Neuron (in vitro differentiated cells): ENCODE results near the gene DZIP3.
"Not testable (repeated sequence)": the region's sequence is repeated elsewhere in the genome, so short reads cannot be mapped to it uniquely, and the experiment has no call there.

Source experiments
- H2AFZ ChIP-seq: one replicate; pipeline ENCODE4 v1.6.1; 2013; ENCODE audit warnings: low read depth, mild to moderate bottlenecking, inconsistent platforms, low read length, moderate library complexity
- H3K27me3 ChIP-seq: one replicate; pipeline ENCODE4 v1.6.1; 2013; ENCODE audit warnings: low read length; ENCODE audit not compliant: insufficient read depth
- H3K36me3 ChIP-seq: one replicate; pipeline ENCODE4 v1.6.1; 2013; ENCODE audit warnings: low read length; ENCODE audit not compliant: insufficient read depth
- H3K4me1 ChIP-seq: one replicate; pipeline ENCODE4 v1.6.1; 2013; ENCODE audit warnings: low read length; ENCODE audit not compliant: insufficient read depth
- H3K4me3 ChIP-seq: 2 replicates; pipeline ENCODE4 v1.5.1; 2013; ENCODE audit warnings: mild to moderate bottlenecking, low read length, moderate library complexity
- H3K9me3 ChIP-seq: one replicate; pipeline ENCODE4 v1.6.1; 2013; ENCODE audit warnings: low read length

DZIP3 gene

GRCh38 chr3:108672701-108673100 is 83.2 kb downstream of the DZIP3 start:
- Histone ChIP-seq H3K27me3 (no peaks in the 10 kb centered on the region), H3K4me1 (no peaks in the 10 kb centered on the region), H3K36me3 (peaks cover 38% of the 10 kb centered on the region), H2AFZ (no peak overlapping the region), H3K9me3 (no peaks in the 10 kb centered on the region), H3K4me3 (no peak overlapping the region)

- no peak overlapping the region for H3K4me3 ChIP-seq
- H3K36me3 ChIP-seq = peaks cover 45% of the 10 kb centered on the region
- H3K27me3 ChIP-seq = no peaks in the 10 kb centered on the region
- no peaks in the 10 kb centered on the region for H3K4me1 ChIP-seq
- H3K9me3 ChIP-seq = no peaks in the 10 kb centered on the region
- H2AFZ ChIP-seq = no peak overlapping the region
Measured at GRCh38 chr3:108673988-108674661, 84.6 kb downstream of the DZIP3 start.

GRCh38 chr3:108677811-108678210 is 88.3 kb downstream of the DZIP3 start:
- Histone ChIP-seq H3K27me3 (no peaks in the 10 kb centered on the region), H3K9me3 (no peaks in the 10 kb centered on the region), H2AFZ (no peak overlapping the region), H3K4me3 (no peak overlapping the region), H3K36me3 (peaks cover 33% of the 10 kb centered on the region), H3K4me1 (no peaks in the 10 kb centered on the region)

GRCh38 chr3:108692286-108692685 is 102.8 kb downstream of the DZIP3 start:
- not testable (repeated sequence) for H3K4me3 ChIP-seq, H2AFZ ChIP-seq, H3K4me1 ChIP-seq, H3K9me3 ChIP-seq, H3K27me3 ChIP-seq
- peaks cover 56% of the 10 kb centered on the region for H3K36me3 ChIP-seq

- Histone ChIP-seq H3K4me3 (no peak overlapping the region), H2AFZ (no peak overlapping the region), H3K4me1 (no peaks in the 10 kb centered on the region), H3K27me3 (no peaks in the 10 kb centered on the region), H3K36me3 (peaks cover 15% of the 10 kb centered on the region), H3K9me3 (peaks cover under 1% of the 10 kb centered on the region)
Measured at GRCh38 chr3:108698461-108698860, 108.9 kb downstream of the DZIP3 start.

- Histone ChIP-seq H2AFZ (no peak overlapping the region), H3K36me3 (no peaks in the 10 kb centered on the region), H3K27me3 (no peaks in the 10 kb centered on the region), H3K4me1 (no peaks in the 10 kb centered on the region), H3K4me3 (no peak overlapping the region), H3K9me3 (no peaks in the 10 kb centered on the region)
Measured at GRCh38 chr3:108705045-108705444, 115.5 kb downstream of the DZIP3 start.

GRCh38 chr3:108713009-108713516 is 123.5 kb downstream of the DZIP3 start:
- Histone ChIP-seq H3K27me3 (no peaks in the 10 kb centered on the region), H3K4me1 (no peaks in the 10 kb centered on the region), H3K4me3 (no peak overlapping the region), H3K36me3 (no peaks in the 10 kb centered on the region), H3K9me3 (no peaks in the 10 kb centered on the region), H2AFZ (no peak overlapping the region)

GRCh38 chr3:108713816-108714215 is 124.3 kb downstream of the DZIP3 start:
- Histone ChIP-seq H3K27me3 (no peaks in the 10 kb centered on the region), H3K4me1 (no peaks in the 10 kb centered on the region), H3K9me3 (no peaks in the 10 kb centered on the region), H2AFZ (no peak overlapping the region), H3K36me3 (no peaks in the 10 kb centered on the region), H3K4me3 (no peak overlapping the region)

GRCh38 chr3:108718454-108718853 is 128.9 kb downstream of the DZIP3 start:
- Histone ChIP-seq H3K4me3 (no peak overlapping the region), H3K36me3 (no peaks in the 10 kb centered on the region), H3K4me1 (no peaks in the 10 kb centered on the region), H3K27me3 (no peaks in the 10 kb centered on the region), H3K9me3 (no peaks in the 10 kb centered on the region), H2AFZ (no peak overlapping the region)

GRCh38 chr3:108719178-108719806 is 129.8 kb downstream of the DZIP3 start:
- Histone ChIP-seq H2AFZ (no peak overlapping the region), H3K36me3 (no peaks in the 10 kb centered on the region), H3K4me3 (no peak overlapping the region)

GRCh38 chr3:108722724-108723123 is 133.2 kb downstream of the DZIP3 start:
- Histone ChIP-seq H3K4me1 (no peaks in the 10 kb centered on the region), H3K9me3 (no peaks in the 10 kb centered on the region), H3K36me3 (no peaks in the 10 kb centered on the region), H2AFZ (no peak overlapping the region), H3K4me3 (no peak overlapping the region), H3K27me3 (no peaks in the 10 kb centered on the region)

More at GRCh38 chr3:108719178-108719806, 129.8 kb downstream of the DZIP3 start:
- no peaks in the 10 kb centered on the region for H3K4me1 ChIP-seq
- no peaks in the 10 kb centered on the region for H3K9me3 ChIP-seq
- H3K27me3 ChIP-seq = no peaks in the 10 kb centered on the region

- Histone ChIP-seq H3K36me3 (no peaks in the 10 kb centered on the region), H3K4me3 (no peak overlapping the region), H3K9me3 (no peaks in the 10 kb centered on the region), H3K27me3 (no peaks in the 10 kb centered on the region), H2AFZ (no peak overlapping the region), H3K4me1 (no peaks in the 10 kb centered on the region)
Measured at GRCh38 chr3:108724101-108724500, 134.6 kb downstream of the DZIP3 start.

GRCh38 chr3:108728105-108728504 is 138.6 kb downstream of the DZIP3 start:
- Histone ChIP-seq H3K27me3 (no peaks in the 10 kb centered on the region), H3K36me3 (no peaks in the 10 kb centered on the region), H3K4me3 (no peak overlapping the region), H2AFZ (no peak overlapping the region), H3K4me1 (no peaks in the 10 kb centered on the region), H3K9me3 (no peaks in the 10 kb centered on the region)
